Pons (tissue), 1 donor: ENCODE data around the gene DENND4B.
"Not testable (repeated sequence)": the region's sequence is repeated elsewhere in the genome, so short reads cannot be mapped to it uniquely, and the experiment has no call there.

Experiments
- DNase-seq: peaks from one replicate; pipeline ENCODE4 v3.0.0-alpha.2; 2016; ENCODE audit warnings: low spot score

The DENND4B gene

DNA sequence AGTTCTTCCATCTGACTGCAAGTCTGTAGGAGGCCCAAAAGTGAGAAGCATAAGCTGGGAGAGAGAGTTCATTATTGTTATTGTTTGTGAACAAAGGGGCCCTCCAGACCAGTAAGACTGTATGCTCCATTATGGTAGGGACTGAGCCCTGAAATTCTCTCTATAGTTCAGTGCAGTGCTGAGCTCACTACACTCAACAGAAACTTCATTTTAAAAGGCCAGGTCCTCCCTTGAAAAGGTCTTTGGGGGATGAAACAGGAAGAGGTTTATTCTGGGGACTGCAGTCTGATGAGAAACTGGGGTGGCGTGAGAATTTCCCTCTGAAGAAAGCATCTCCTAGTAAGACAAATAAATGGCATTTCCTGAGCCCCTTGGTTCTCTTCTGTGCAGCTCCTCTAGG lies 18.3 kb downstream of the DENND4B start:
- DNase-seq = peak; percentile 56

DNA sequence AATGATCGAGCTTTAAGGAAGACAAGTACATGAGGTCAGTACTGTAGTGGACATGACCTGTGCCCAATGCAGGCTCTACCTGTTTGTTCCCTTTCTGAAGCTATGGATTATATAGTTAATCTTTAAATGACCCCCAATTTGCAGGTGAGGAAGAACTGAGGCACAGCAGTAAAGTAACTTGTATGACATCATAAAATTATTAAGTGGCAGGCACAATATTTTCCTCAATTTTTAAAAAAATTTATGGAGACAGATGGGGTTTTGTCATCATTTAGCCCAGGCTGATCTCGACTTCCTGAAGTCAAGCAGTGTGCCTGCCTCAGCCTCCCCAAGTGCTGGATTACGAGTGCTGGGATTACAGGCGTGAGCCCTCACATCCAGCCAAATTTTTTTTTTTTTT lies 20.1 kb downstream of the DENND4B start:
- no peak for DNase-seq

DNA sequence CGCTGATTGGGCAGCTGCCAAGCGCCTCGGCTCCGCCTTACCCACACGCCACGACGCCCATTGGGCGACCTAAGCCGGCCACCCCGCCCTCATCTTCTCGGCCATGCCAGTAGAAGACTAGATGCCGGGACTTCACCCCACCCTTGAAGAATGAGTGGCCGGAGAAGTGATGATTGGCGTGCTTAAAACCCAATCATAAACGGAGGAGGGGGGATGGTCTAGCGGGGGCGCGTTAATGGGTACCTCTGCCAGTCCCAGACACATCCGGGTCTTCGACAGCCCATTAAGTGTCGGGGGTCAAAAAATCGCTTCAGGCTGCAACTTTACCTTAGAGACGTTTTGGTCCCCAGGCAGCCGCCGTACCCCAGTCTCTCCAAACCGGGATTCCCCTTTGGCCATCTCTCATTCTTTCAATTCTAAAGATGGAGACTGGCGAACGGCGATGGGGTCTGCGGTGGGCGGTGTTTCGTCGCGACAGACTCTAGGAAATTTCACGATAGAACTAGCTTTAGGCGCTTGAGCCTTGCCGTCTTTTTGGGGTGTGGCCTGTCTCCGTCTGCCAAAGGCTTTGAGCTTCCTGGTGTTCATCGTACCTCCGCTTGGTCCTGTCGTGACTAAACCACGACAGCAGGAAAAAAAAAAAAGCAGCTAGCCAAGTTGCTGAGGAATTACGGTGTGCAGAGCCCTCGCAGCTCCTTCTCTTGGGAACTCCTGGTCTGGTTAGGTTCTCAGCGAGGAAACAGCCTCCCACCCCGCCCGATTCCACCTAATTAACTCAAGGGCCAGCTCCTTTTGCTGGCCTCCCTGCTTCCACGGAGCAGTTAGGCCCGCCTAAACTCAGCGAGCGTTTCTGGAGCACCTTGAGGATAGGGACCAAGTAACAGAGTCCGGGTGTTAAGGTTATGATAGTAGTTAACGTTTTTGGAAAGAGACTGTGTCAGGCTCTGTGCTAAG lies 23.3 kb downstream of the DENND4B start, which contains the start of gene GATAD2B:
Gene GATAD2B, minus strand, starts transcription at position 1 of the 954 bp plus-strand sequence. CDS start 94,625 bp downstream, outside the sequence.
- DNase-seq = peak; percentile 100

DNA sequence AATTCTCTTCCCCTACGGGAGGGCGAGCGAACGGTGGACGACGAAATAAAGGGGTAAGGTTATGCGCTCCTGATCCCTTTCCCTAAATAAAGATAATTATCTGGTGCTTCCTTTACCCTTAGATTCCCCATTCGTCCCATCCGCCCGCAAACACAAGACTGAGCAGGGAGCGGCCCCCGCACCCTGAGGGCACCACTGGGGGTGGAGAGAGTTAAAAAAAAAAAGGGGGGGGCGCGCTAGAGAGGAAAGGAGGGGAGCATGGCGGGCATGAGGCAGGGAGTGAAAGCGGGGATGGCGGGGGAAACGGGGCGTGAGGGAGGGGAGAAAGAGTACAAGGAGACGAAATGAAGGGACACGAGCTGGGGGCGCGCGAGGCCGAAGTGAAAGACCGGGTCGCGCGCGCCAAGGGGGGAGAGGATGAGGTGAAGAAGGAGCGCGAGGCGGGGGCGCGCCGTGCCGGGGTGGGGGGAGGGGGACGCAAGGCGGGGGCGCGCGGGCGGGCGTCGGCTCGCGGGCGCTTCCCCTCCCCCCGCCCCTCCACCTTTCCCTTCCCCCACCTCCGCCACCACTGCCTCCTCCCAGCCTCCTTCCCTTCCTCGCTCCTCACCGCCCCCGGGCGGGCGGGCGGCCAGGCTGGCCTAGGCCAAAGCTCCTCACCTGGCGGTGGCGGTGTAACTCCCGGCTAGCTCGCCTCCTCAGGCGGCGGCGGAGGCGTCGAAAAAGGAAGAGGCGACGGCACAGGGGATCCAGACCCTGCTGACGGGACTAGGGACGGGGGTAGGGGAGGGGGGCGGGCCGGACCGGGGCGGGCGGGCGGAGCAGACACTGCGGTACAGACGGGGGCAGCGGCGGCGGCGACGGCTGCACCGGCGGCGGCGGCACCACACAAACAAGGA lies 24.2 kb downstream of the DENND4B start:
- peak; percentile 30 for DNase-seq

DNA sequence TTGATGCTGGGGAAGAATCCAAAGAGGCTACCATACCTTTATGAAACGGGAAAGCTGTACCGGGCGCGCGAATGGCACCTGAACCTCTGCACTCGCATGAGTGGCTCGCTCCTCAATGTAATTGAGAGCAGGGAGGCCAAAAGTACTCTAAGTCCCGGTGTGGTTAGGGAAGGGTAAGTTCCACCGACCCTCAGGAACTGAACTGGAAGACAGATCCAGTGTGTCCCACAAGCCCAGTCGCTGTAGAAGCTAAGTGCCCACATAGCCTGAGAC lies 24.8 kb downstream of the DENND4B start:
- no peak for DNase-seq

DNA sequence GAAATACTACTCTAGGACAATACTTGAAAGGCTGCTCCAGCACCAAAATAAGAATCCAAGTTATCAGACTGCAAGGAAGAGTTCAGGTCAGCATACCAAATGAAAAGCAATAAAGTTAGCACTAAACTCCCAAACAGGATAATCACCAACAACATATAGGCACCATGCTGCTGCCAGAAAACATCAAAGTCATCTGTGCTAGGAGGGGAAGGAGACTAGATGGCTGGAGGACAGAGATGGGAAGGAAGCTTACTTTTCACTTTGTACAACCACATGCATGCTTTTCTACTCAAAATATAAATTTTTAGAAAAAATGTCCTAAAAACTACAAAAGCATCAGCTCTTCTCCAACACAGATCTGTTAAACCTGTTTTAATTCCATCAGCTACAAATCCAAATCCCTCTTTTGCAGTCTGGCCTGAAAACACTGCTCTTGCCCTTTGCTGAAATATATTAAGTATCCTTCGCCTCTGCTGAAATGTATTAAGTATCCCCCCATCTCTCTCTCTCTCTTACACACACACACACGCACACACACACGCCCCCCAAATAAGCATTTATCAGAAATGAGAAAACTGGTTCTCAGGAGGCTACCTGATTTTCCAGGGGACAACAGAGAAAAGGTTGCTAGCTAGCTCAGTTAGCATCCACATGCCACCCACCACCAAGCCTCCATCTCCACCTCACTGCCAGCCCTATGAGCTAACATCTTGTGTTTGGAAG lies 25.3 kb downstream of the DENND4B start:
- peak; percentile 14 for DNase-seq

DNA sequence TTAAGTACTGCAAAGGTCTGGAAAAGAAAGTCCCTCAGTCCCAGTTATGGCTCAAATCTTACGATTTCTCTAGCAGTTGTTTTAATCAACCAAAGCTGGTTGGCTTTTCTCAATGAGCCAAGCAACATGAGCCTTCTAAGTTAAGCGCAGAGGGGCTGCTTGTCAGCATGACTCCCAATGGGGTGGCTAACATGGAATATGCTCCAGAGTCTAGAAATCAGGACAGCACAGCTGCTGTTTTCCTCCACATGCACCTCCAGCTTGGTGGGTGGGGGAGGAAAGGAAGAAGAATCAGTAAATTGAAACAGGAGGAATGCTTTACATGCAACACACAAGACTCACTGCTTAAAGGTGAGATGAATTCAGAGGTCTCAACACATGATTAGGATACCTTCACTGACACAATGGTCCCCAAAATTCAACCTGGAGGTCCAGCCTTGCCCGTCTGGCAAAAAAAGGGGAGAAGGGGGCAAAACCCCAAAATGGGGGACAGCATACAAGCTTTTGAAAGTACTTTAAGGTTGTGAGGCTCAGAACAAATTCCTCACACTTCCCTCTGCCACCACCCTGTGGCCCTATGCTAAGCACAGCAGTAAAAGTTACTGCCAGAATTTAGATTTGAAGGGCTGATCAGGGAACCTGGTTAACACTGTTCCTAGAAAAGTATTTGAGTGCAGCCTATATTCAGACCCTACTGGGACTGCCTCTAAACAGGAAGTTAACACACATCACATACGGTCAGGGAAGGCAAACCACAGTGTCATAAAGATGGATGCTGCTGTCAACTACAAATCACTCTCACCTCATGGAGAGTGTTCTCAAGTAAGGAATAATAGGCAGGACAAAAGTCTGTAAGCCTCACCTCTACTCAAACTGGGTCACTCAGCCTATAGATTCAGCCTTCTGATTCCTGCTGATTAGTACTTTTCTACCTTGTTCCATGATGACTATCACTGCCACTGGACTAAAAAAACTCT lies 26.4 kb downstream of the DENND4B start:
- DNase-seq = no peak

DNA sequence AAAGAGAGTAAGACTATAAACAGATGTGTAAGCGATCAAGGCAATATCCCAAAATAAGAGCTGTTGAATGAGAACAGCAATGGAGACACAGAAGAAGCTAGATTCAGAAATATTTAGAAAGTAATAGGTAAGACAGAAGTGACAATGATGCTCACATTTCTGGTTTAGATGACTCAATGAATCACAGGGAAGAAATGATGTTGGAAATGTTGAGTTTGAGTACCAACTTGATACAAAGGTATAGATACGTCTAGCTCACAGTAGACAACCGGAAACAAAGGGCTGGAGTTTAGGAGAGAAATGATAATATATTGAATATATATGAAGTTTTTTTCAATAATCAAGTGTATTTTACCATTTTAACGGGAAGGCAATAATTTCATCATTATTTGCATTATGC lies 30.2 kb downstream of the DENND4B start:
- no peak for DNase-seq

DNA sequence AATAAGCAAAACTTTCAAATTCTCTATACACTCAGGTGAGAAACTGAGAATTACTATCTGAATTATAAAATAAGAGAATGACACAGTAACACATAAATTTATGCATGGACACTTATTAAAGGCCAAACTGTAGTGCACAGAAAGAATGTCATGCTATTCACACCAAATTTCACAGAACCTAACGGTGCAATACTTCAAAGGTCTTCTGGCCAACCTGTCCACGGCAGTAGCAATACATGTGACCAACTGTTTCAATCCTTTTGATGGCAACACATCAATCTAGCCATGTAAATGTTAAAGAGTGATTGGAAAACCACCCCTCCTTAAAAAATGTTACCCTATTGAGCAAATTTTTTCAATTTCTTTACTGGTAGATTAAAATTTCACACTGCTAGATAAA lies 34.2 kb downstream of the DENND4B start:
- DNase-seq = no peak

DNA sequence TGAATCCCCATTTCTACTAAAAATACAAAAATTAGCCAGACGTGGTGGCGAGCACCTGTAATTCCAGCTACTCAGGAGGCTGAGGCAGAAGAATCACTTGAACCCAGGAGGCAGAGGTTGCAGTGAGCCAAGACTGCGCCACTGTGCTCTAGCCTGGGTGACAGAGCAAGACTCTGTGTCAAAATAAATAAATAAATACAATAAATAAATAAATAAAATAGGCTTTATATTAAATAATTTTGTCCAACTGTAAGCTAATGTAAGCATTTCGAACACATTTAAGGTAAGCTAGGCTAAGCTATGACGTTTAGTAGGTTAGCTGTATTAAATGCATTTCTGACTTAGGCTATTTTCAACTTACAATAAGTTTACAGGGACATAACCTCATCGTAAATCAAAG lies 36.0 kb downstream of the DENND4B start:
- DNase-seq = not testable (repeated sequence)

DNA sequence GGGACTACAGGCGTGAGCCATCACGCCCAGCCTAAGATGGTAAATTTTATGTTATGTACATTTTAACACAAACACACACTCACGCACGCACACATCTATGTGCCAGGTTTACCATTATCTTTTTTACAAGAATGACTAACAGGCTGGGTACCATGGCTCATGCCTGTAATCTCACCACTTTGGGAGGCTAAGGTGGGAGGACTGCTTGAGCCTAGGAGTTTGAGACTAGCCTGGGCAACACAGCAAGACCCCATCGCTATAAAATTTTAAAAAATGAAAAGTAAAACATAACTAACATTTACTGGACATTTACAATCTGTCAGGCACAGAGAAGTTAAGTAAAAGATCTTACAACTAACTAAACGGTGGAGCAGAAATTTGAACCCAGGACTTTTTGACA lies 38.4 kb downstream of the DENND4B start:
- no peak for DNase-seq

DNA sequence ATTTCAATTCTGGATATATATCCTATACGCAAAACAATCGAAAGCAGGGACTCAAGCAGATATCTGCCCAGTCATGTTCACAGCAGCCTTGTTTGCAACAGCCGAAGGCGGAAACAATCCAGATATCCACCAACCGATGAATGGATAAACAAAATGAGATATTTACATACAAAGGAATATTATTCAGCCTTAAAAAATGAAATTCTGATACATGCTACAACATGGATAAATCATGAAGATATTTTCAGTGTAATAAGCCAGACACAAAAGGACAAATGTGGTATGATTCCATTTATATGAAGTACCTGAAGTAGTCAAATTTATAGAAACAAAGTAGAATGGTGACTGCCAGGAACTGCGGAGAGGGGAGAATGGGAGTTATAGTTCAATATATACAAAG lies 39.4 kb downstream of the DENND4B start:
- no peak for DNase-seq

DNA sequence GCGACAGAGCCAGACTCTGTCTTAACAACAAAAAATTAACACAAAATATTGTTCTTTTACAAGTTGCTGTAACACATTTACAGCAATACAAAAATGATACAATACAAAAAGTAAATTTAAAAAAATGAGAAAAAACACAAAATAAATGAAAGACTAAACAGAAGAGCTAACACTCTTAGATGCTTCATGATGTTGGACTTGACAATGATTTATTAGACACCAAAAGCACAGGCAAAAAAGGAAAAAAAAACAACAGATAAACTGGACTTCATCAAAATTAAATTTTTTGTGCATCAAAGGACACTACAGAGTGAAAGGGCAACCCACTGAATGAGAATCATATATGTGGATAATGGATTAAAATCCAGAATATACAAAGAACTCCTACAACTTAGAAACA lies 40.1 kb downstream of the DENND4B start:
- no peak for DNase-seq

DNA sequence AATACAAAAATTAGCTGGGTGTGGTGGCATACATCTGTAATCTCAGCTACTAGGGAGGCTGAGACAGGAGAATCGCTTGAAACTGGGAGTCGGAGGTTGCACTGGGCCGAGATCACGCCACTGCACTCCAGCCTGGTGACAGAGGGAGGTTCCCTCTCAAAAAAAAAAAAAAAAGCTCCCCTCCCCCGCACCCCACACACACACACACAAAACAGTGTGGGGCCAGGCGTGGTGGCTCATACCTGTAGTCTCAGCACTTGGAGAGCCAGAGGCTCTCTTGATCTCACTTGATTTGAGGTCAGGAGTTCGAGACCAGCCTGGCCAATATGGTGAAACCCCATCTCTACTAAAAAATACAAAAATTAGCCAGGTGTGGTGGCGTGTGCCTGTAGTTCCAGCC lies 40.6 kb downstream of the DENND4B start:
- DNase-seq = not testable (repeated sequence)

DNA sequence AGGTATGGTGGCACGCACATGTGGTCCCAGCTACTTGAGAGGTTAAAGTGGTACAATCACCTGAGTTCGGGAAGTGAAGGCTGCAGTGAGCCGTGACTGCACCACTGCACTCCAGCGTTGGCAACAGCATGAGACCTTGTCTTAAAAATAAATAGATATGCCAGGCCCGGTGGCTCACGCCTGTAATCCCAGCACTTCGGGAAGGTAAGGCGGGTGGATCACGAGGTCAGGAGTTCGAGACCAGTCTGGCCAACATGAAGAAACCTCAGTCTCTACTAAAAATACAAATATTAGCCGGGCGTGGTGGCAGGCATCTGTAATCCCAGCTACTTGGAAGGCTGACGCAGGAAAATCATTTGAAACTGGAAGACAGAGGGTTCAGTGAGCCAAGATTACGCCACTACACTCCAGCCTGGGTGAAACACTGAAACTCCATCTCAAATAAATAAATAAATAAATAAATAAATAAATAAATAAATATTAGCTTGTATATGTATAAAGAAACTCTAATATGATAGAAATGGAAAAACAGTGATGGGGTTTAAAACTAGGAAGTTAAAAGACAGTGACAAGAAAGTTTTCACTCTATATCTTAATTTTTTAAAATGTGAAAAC lies 42.6 kb downstream of the DENND4B start:
- DNase-seq = no peak

DNA sequence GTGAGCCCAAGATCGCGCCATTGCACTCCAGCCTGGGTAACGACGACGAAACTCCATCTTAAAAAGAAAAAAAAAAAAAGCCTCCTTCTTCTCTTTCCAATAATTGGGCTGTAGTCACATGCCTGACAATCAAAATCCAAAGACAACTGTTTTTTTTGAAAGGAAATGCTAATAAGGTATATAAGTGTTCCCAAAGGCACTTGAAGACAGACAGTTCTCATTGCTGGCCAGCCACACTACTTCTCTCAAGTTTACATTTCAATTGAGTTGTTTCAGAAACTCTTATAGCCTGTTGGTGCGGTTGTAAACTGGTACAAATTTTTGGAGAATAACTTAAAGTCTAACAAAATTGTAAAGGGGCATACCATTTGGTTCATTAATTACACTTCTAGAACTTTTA lies 47.0 kb downstream of the DENND4B start:
- DNase-seq = no peak

DNA sequence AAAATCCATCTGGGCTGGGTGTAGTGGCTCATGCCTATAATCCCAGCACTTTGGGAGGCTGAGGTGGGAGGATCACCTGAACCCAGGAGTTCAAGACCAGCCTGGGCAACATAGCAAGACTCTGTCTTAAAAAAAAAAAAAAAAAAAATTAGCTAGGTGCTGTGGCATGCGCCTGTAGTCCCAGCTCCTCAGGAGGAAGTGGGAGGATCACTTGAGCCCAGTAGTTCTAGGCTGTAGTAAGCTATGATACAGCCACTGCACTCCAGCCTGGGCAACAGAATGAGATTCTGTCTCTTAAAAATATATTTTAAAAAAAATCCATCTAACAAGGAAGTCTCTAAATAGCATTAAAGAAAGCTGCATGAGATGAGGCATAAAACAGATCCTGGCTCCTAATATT lies 50.7 kb downstream of the DENND4B start:
- DNase-seq = not testable (repeated sequence)

DNA sequence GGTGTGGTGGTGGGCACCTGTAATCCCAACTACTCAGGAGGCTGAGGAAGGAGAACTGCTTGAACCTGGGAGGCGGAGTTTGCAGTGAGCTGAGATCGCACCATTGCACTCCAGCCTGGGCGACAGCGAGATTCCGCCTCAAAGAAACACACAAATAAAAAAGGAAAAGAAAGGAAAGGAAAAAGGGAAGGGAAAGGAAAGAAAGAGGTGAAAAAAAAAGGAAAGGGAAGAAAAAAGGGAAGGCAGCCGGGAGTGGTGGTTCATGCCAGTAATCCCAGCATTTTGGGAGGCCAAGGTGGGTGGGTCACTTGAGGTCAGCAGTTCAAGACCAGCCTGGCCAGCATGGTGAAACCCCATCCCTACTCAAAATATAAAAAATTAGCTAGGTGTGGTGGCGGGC lies 55.5 kb downstream of the DENND4B start:
- not testable (repeated sequence) for DNase-seq

DNA sequence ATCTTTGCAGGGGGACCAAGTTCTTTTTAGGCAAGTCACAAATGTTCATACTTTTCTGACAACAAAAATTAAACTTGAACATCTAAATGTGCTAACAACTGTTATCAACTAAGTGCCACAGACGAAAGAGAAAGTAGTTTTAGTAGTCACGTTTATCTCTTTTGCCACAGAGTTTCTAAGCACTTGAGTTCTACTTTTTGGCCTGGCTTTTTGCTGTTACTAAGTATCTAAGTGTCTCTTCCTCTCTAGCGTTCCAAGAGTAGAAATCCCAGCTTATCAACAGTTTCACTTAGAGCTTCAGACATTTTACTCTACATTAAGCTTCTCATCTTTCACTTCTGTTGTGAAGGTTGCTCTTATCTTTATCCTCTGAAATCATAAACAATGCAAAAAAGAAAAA lies 58.0 kb downstream of the DENND4B start:
- DNase-seq = no peak

DNA sequence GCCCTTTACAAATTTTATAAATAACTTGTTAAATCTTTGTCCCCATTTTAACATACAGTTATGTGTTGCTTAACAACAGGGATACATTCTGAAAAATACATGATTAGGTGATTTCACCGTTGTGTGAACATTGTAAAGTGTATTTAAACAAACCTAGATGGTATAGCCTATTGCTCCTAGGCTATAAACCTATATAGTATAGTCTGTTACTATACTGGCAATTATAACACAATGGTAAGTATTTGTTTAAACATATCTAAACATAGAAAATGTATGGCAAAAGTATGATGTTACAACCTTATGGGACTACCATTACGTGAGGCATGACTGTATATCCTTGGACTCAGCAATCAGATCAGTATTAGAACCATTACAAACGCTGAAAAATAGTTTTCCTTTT lies 60.4 kb downstream of the DENND4B start:
- DNase-seq = no peak

DNA sequence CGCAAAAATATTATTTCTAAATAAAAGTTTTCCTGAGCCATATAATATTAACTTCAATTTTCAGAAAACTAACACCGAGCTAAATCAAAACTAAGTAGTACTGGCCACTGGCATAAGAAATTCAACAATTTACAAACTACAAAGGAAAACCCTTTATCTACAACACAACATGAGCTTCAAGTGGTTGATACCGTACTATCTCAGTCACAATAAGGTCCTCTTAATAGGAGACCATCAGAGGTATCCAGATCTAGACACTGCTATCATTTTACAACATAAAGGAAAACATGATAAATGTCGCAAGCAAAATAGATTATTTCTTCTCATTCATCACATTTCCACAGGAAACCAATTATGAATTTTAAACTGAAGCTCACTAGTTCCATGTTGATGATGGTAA lies 63.3 kb downstream of the DENND4B start:
- no peak for DNase-seq
